Central memory CD8-positive, alpha-beta T cell (primary cell): ENCODE measurements around the gene TRIM65.
"Not testable (repeated sequence)": the region's sequence is repeated elsewhere in the genome, so short reads cannot be mapped to it uniquely, and the experiment has no call there.

Source experiments
- ATAC-seq: fragments of 150-1000 bp; cut with Tn5 transposase; replicated peaks from 2 replicates; pipeline ENCODE4 v1.10.0; 2022; ENCODE audit warnings: mild to moderate bottlenecking, moderate FRiP score, moderate number of reproducible peaks; ENCODE audit not compliant: poor library complexity, severe bottlenecking; ENCODE audit errors: extremely low read depth
- DNase-seq, 2 donors: peaks; one replicate each; pipeline ENCODE4 v3.0.0; 2021; ENCODE audit warnings: low spot score in 2 of 2
- H3K27ac Mint-ChIP-seq: one replicate; pipeline ENCODE4 v1.8.0; 2022; ENCODE audit warnings: low read depth, mild to moderate bottlenecking, moderate library complexity, mixed read lengths
- H3K27me3 Mint-ChIP-seq: one replicate; pipeline ENCODE4 v1.8.0; 2022; ENCODE audit warnings: mixed read lengths
- H3K36me3 Mint-ChIP-seq: one replicate; pipeline ENCODE4 v1.8.0; 2022; ENCODE audit warnings: mild to moderate bottlenecking, moderate library complexity, mixed read lengths; ENCODE audit not compliant: insufficient read depth
- H3K4me1 Mint-ChIP-seq: one replicate; pipeline ENCODE4 v1.8.0; 2022; ENCODE audit warnings: mixed read lengths
- H3K4me3 Mint-ChIP-seq: one replicate; pipeline ENCODE4 v1.8.0; 2022; ENCODE audit warnings: mild to moderate bottlenecking, moderate library complexity, mixed read lengths
- H3K9me3 Mint-ChIP-seq: one replicate; pipeline ENCODE4 v1.8.0; 2022; ENCODE audit warnings: mixed read lengths

Gene TRIM65

GRCh38 chr17:75856062-75856756, 40.5 kb downstream of the TRIM65 start:
- H3K9me3 Mint-ChIP-seq = no peaks in the 10 kb centered on the region
- no peak overlapping the region for H3K4me3 Mint-ChIP-seq
- no peak overlapping the region for H3K27ac Mint-ChIP-seq
- H3K27me3 Mint-ChIP-seq = no peaks in the 10 kb centered on the region
- ATAC-seq (peak; percentile 4), DNase-seq (no peak)
- H3K4me1 Mint-ChIP-seq = peaks cover 11% of the 10 kb centered on the region
- peaks cover 16% of the 10 kb centered on the region for H3K36me3 Mint-ChIP-seq

GRCh38 chr17:75855310-75856061, 41.3 kb downstream of the TRIM65 start, which contains the start of gene WBP2:
Gene WBP2 (minus strand): TSS chr17:75855335. CDS start chr17:75855297, 38 bp downstream.
- peak; percentile 94 for ATAC-seq
- Mint-ChIP-seq H3K27ac (no peak within 1 kb of the TSS), H3K36me3 (peaks cover 15% of the 10 kb centered on the region)

GRCh38 chr17:75854881-75855309, 41.9 kb downstream of the TRIM65 start:
- no peak for DNase-seq
- H3K4me3 Mint-ChIP-seq = no peak overlapping the region
- H3K27me3 Mint-ChIP-seq = no peaks in the 10 kb centered on the region
- peaks cover 11% of the 10 kb centered on the region for H3K4me1 Mint-ChIP-seq
- H3K36me3 Mint-ChIP-seq = peaks cover 17% of the 10 kb centered on the region
- no peak overlapping the region for H3K27ac Mint-ChIP-seq
- H3K9me3 Mint-ChIP-seq = no peaks in the 10 kb centered on the region
- peak; percentile 8 for ATAC-seq

More at GRCh38 chr17:75855310-75856061, 41.3 kb downstream of the TRIM65 start, which contains the start of gene WBP2:
- DNase-seq = peak; percentile 84 to 97
- Mint-ChIP-seq H3K9me3 (no peaks in the 10 kb centered on the region), H3K27me3 (no peaks in the 10 kb centered on the region), H3K4me3 (no peak within 1 kb of the TSS), H3K4me1 (peaks cover 11% of the 10 kb centered on the region)

- Mint-ChIP-seq H3K4me3 (no peak overlapping the region), H3K27ac (no peak overlapping the region), H3K9me3 (no peaks in the 10 kb centered on the region), H3K4me1 (peaks cover 11% of the 10 kb centered on the region), H3K27me3 (no peaks in the 10 kb centered on the region), H3K36me3 (peaks cover 23% of the 10 kb centered on the region)
- ATAC-seq = no peak
- DNase-seq = no peak
Measured at GRCh38 chr17:75854101-75854748, 42.5 kb downstream of the TRIM65 start.

- peaks cover 27% of the 10 kb centered on the region for H3K36me3 Mint-ChIP-seq
- H3K27ac Mint-ChIP-seq = no peak overlapping the region
- H3K4me3 Mint-ChIP-seq = peak overlapping the region; percentile 55
- ATAC-seq (no peak), DNase-seq (no peak)
- no peaks in the 10 kb centered on the region for H3K9me3 Mint-ChIP-seq
- no peaks in the 10 kb centered on the region for H3K27me3 Mint-ChIP-seq
- H3K4me1 Mint-ChIP-seq = peaks cover 15% of the 10 kb centered on the region
Measured at GRCh38 chr17:75853433-75853832, 43.3 kb downstream of the TRIM65 start.

- peaks cover 34% of the 10 kb centered on the region for H3K36me3 Mint-ChIP-seq
- not testable (repeated sequence) for H3K27ac Mint-ChIP-seq, H3K27me3 Mint-ChIP-seq
Measured at GRCh38 chr17:75851693-75851991, 45.1 kb downstream of the TRIM65 start.

GRCh38 chr17:75850928-75851692, 45.6 kb downstream of the TRIM65 start:
- Mint-ChIP-seq H3K4me3 (no peak overlapping the region), H3K4me1 (peaks cover 13% of the 10 kb centered on the region), H3K27ac (no peak overlapping the region), H3K36me3 (peaks cover 35% of the 10 kb centered on the region), H3K9me3 (no peaks in the 10 kb centered on the region), H3K27me3 (no peaks in the 10 kb centered on the region)
- ATAC-seq (no peak), DNase-seq (no peak)

More at GRCh38 chr17:75851693-75851991, 45.1 kb downstream of the TRIM65 start:
- not testable (repeated sequence) for DNase-seq, H3K9me3 Mint-ChIP-seq, ATAC-seq, H3K4me3 Mint-ChIP-seq
- H3K4me1 Mint-ChIP-seq = peaks cover 18% of the 10 kb centered on the region

GRCh38 chr17:75849724-75850123, 47.0 kb downstream of the TRIM65 start:
- Mint-ChIP-seq H3K27ac (no peak overlapping the region), H3K4me1 (peaks cover 13% of the 10 kb centered on the region), H3K27me3 (no peaks in the 10 kb centered on the region), H3K9me3 (no peaks in the 10 kb centered on the region), H3K4me3 (no peak overlapping the region), H3K36me3 (peaks cover 35% of the 10 kb centered on the region)
- DNase-seq (no peak), ATAC-seq (no peak)

GRCh38 chr17:75849279-75849646, 47.5 kb downstream of the TRIM65 start:
- Mint-ChIP-seq H3K4me3 (no peak overlapping the region), H3K36me3 (peaks cover 35% of the 10 kb centered on the region), H3K27ac (no peak overlapping the region), H3K4me1 (peaks cover 11% of the 10 kb centered on the region), H3K27me3 (no peaks in the 10 kb centered on the region), H3K9me3 (no peaks in the 10 kb centered on the region)
- ATAC-seq = no peak
- DNase-seq = no peak

- peak; percentile 56 to 77 for DNase-seq
- no peaks in the 10 kb centered on the region for H3K27me3 Mint-ChIP-seq
- H3K9me3 Mint-ChIP-seq = no peaks in the 10 kb centered on the region
- H3K4me1 Mint-ChIP-seq = peaks cover 12% of the 10 kb centered on the region
- H3K4me3 Mint-ChIP-seq = no peak overlapping the region
- peaks cover 36% of the 10 kb centered on the region for H3K36me3 Mint-ChIP-seq
- ATAC-seq = no peak
- no peak overlapping the region for H3K27ac Mint-ChIP-seq
Measured at GRCh38 chr17:75848523-75849278, 48.0 kb downstream of the TRIM65 start.

GRCh38 chr17:75847614-75848522, 48.9 kb downstream of the TRIM65 start:
- ATAC-seq (no peak), DNase-seq (no peak)
- no peak overlapping the region for H3K27ac Mint-ChIP-seq
- peaks cover 12% of the 10 kb centered on the region for H3K4me1 Mint-ChIP-seq
- H3K36me3 Mint-ChIP-seq = peaks cover 37% of the 10 kb centered on the region
- no peak overlapping the region for H3K4me3 Mint-ChIP-seq
- H3K27me3 Mint-ChIP-seq = no peaks in the 10 kb centered on the region
- H3K9me3 Mint-ChIP-seq = no peaks in the 10 kb centered on the region
